ENCODE measurements around the gene HSPA1L. TPM values are rescaled to one million over a fixed set of nuclear protein-coding genes. Genes with fewer than 3 reads are reported as not detected.
"Not testable (repeated sequence)": the region's sequence is repeated elsewhere in the genome, so short reads cannot be mapped to it uniquely, and the experiment has no call there.

Gene HSPA1L
- total RNA-seq, 2 donors from 2014 or later, result 1.2 to 1.5 TPM

DNA sequence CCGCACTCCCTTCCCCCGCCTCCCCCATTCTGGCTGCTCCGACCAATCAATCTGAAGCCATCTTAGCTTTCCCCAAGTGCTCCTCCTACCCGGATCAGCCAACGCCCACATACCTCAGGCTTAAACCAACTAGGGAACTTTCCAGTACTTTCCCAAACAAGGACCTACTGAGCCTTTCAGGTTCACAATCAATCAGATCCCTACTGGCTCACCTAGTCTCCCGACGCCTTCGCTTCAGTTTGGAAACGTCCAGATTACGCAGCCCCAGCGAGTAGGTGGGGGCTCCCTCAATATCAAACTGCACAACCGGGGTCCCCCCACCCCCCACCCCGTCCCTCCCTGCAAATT is 432 bp downstream of the HSPA1L start:
- no peaks in the 10 kb centered on the region for H3K36me3 ChIP-seq (ENCODE audit: control insufficient read depth, insufficient read depth, low read length)

DNA sequence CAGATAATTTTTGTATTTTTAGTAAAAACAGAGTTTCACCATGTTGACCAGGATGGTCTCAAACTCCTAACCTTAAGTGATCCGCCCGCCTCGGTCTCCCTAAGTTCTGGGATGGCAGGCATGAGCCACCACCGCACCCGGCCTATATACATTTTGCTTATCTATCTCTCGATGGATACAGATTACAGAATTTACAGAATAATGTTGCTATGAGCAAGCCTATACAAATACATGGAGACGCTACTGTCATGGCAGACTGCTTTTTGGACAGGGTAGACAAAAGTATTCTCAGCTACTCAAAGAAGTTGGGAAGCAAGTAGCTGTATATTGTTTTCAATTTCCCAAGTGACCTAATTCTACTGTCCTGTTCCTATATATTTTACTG is 1.6 kb downstream of the HSPA1L start:
- Histone ChIP-seq H3K9ac (ENCODE audit: extremely low read depth, low read length, poor library complexity, severe bottlenecking) (no peak overlapping the region), H3K4me3 (ENCODE audit: low read length) (peak overlapping the region; percentile 53), H3K4me1 (ENCODE audit: control insufficient read depth, insufficient read depth, low read length) (no peaks in the 10 kb centered on the region), H3K36me3 (ENCODE audit: control insufficient read depth, insufficient read depth, low read length) (no peaks in the 10 kb centered on the region), H3K9me3 (ENCODE audit: control insufficient read depth, low read length) (no peaks in the 10 kb centered on the region), H3K27ac (ENCODE audit: low read depth, low read length) (no peak overlapping the region), H3K27me3 (ENCODE audit: control insufficient read depth, insufficient read depth, low read length, poor library complexity, severe bottlenecking) (no peaks in the 10 kb centered on the region)
- Mint-ChIP-seq H3K4me1 (peaks cover 17% of the 10 kb centered on the region), H3K36me3 (ENCODE audit: low read depth) (peaks cover 3% of the 10 kb centered on the region), H3K27ac (peak overlapping the region; percentile 91), H3K4me3 (peak overlapping the region; percentile 79), H3K27me3 (ENCODE audit: insufficient read depth) (peaks cover 3% of the 10 kb centered on the region), H3K9me3 (peaks cover 13% of the 10 kb centered on the region)
- DNase-seq, result no peak
- TF ChIP-seq, protein P1, sequence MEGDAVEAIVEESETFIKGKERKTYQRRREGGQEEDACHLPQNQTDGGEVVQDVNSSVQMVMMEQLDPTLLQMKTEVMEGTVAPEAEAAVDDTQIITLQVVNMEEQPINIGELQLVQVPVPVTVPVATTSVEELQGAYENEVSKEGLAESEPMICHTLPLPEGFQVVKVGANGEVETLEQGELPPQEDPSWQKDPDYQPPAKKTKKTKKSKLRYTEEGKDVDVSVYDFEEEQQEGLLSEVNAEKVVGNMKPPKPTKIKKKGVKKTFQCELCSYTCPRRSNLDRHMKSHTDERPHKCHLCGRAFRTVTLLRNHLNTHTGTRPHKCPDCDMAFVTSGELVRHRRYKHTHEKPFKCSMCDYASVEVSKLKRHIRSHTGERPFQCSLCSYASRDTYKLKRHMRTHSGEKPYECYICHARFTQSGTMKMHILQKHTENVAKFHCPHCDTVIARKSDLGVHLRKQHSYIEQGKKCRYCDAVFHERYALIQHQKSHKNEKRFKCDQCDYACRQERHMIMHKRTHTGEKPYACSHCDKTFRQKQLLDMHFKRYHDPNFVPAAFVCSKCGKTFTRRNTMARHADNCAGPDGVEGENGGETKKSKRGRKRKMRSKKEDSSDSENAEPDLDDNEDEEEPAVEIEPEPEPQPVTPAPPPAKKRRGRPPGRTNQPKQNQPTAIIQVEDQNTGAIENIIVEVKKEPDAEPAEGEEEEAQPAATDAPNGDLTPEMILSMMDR (conservative IDR thresholded peaks at IDR 0.05), result no peak
- 96 to 100% methylated on average over 7 of the region's 7 CpGs for WGBS, 2 experiments (ENCODE audit: insufficient coverage in 1 of 2, insufficient read length in 1 of 2)

More for the DNA sequence above, 432 bp downstream of the HSPA1L start:
- Mint-ChIP-seq H3K36me3 (ENCODE audit: low read depth) (peaks cover 3% of the 10 kb centered on the region), H3K9me3 (peaks cover 13% of the 10 kb centered on the region), H3K4me1 (peaks cover 20% of the 10 kb centered on the region), H3K27me3 (ENCODE audit: insufficient read depth) (peaks cover 3% of the 10 kb centered on the region), H3K4me3 (peak overlapping the region; percentile 79), H3K27ac (peak overlapping the region; percentile 100)
- TF ChIP-seq, protein P1 (conservative IDR thresholded peaks at IDR 0.05), result no peak
- no peaks in the 10 kb centered on the region for H3K27me3 ChIP-seq (ENCODE audit: control insufficient read depth, insufficient read depth, low read length, poor library complexity, severe bottlenecking)
- no peaks in the 10 kb centered on the region for H3K4me1 ChIP-seq (ENCODE audit: control insufficient read depth, insufficient read depth, low read length)
- no peaks in the 10 kb centered on the region for H3K9me3 ChIP-seq (ENCODE audit: control insufficient read depth, low read length)
- peak overlapping the region; percentile 96 for H3K9ac ChIP-seq (ENCODE audit: extremely low read depth, low read length, poor library complexity, severe bottlenecking)
- 0 to 1% methylated on average over 2 to 13 of the region's 13 CpGs for WGBS, 2 experiments (ENCODE audit: insufficient coverage in 1 of 2, insufficient read length in 1 of 2)
- H3K27ac ChIP-seq (ENCODE audit: low read depth, low read length), result peak overlapping the region; percentile 98
- DNase-seq, result peak; percentile 98
- peak overlapping the region; percentile 84 for H3K4me3 ChIP-seq (ENCODE audit: low read length)

DNA sequence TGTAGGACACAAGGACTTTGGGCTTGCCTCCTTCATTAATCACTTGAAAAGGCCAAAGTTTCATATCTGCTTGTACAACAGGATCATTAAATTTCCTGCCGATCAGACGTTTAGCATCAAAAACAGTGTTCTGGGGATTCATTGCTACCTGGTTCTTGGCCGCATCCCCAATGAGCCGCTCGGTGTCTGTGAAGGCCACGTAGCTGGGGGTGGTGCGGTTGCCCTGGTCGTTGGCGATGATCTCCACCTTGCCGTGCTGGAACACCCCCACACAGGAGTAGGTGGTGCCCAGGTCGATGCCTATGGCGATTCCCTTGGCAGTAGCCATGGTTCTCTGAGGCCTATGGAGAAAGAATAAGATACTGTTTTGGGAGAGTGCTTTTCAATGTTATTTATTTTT is 3.4 kb downstream of the HSPA1L start:
- Mint-ChIP-seq H3K36me3 (ENCODE audit: low read depth) (no peaks in the 10 kb centered on the region), H3K9me3 (peaks cover 3% of the 10 kb centered on the region), H3K4me3 (no peak overlapping the region), H3K4me1 (peaks cover 8% of the 10 kb centered on the region), H3K27me3 (ENCODE audit: insufficient read depth) (no peaks in the 10 kb centered on the region), H3K27ac (no peak overlapping the region)
- DNase-seq, result no peak
- no peak overlapping the region for H3K4me3 ChIP-seq (ENCODE audit: low read length)
- no peak overlapping the region for H3K27ac ChIP-seq (ENCODE audit: low read depth, low read length)
- TF ChIP-seq, protein P1 (conservative IDR thresholded peaks at IDR 0.05), result no peak
- no peaks in the 10 kb centered on the region for H3K4me1 ChIP-seq (ENCODE audit: control insufficient read depth, insufficient read depth, low read length)
- no peak overlapping the region for H3K9ac ChIP-seq (ENCODE audit: extremely low read depth, low read length, poor library complexity, severe bottlenecking)
- 92 to 95% methylated on average over 10 to 12 of the region's 12 CpGs for WGBS, 2 experiments (ENCODE audit: insufficient coverage in 1 of 2, insufficient read length in 1 of 2)
- H3K27me3 ChIP-seq (ENCODE audit: control insufficient read depth, insufficient read depth, low read length, poor library complexity, severe bottlenecking), result no peaks in the 10 kb centered on the region
- no peaks in the 10 kb centered on the region for H3K9me3 ChIP-seq (ENCODE audit: control insufficient read depth, low read length)
- H3K36me3 ChIP-seq (ENCODE audit: control insufficient read depth, insufficient read depth, low read length), result no peaks in the 10 kb centered on the region

DNA sequence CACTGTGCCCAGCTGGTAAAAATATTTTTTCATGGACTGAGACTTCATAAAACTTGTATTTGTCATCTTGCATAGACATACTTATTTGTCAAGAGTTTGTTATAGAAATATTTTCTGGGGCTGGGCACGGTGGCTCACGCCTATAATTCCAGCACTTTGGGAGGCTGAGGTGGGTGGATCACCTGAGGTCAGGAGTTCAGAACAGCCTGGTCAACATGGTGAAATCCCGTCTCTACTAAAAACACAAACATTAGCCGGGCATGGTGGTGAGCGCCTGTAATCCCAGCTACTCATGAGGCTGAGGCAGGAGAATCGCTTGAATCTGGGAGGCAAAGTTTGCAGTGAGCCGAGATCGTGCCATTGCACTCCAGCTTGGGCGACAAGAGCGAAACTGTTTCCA is 6.5 kb downstream of the HSPA1L start:
- H3K27me3 Mint-ChIP-seq (ENCODE audit: insufficient read depth); H3K36me3 ChIP-seq (ENCODE audit: control insufficient read depth, insufficient read depth, low read length); H3K27ac Mint-ChIP-seq: not testable (repeated sequence)

More for the DNA sequence above, 6.5 kb downstream of the HSPA1L start:
- H3K36me3 Mint-ChIP-seq (ENCODE audit: low read depth); DNase-seq; H3K4me1 ChIP-seq (ENCODE audit: control insufficient read depth, insufficient read depth, low read length); H3K27me3 ChIP-seq (ENCODE audit: control insufficient read depth, insufficient read depth, low read length, poor library complexity, severe bottlenecking); H3K4me3 ChIP-seq (ENCODE audit: low read length); H3K9me3 Mint-ChIP-seq; H3K9ac ChIP-seq (ENCODE audit: extremely low read depth, low read length, poor library complexity, severe bottlenecking); H3K4me1 Mint-ChIP-seq; H3K27ac ChIP-seq (ENCODE audit: low read depth, low read length); H3K4me3 Mint-ChIP-seq; H3K9me3 ChIP-seq (ENCODE audit: control insufficient read depth, low read length): not testable (repeated sequence)
- 93 to 100% methylated on average over 8 to 10 of the region's 10 CpGs for WGBS, 2 experiments (ENCODE audit: insufficient coverage in 1 of 2, insufficient read length in 1 of 2)

Measured in endodermal cell (in vitro differentiated cells).